ENCODE data around the gene SMPD4.
"Not testable (repeated sequence)": the region's sequence is repeated elsewhere in the genome, so short reads cannot be mapped to it uniquely, and the experiment has no call there.

- TF ChIP-seq POLR2AphosphoS5 (IDR thresholded peaks at IDR 0.05; ENCODE audit: borderline replicate concordance, low read depth, low read length); EZH2 (IDR thresholded peaks at IDR 0.05): not testable (repeated sequence)
Measured at GRCh38 chr2:130102597-130103363, 78.6 kb downstream of the SMPD4 start.
